SK-N-SH (cell line): ENCODE results near the gene NRG3. TPM values are rescaled to one million over a fixed set of nuclear protein-coding genes. Genes with fewer than 3 reads are reported as not detected.

Experiments used
- CTCF ChIA-PET: fragments of 300-600, 350-600 bp; formaldehyde crosslinking; extraction: SDS; loops from one replicate; lab custom pipeline; 2021; lab: Yijun Ruan, JAX
- POLR2A ChIA-PET: fragments of 350-600 bp; sonication (Branson Sonifier 250); formaldehyde crosslinking; extraction: SDS; loops from one replicate; lab custom pipeline; 2020; ENCODE audit warnings: antibody characterized with exemption, inconsistent platforms; lab: Yijun Ruan, JAX
- DNase-seq: peaks from one replicate; pipeline ENCODE4 v3.0.0; 2012
- H2AFZ ChIP-seq: fragments of 200-600 bp; sonication (generic); 2 replicates; pipeline ENCODE4 v1.8.1; 2016; ENCODE audit warnings: antibody characterized with exemption, mild to moderate bottlenecking, low read depth
- H3F3A ChIP-seq: fragments of 200-600 bp; sonication (generic); replicated peaks from 2 replicates; pipeline ENCODE3; 2016; ENCODE audit warnings: antibody characterized with exemption, mild to moderate bottlenecking; ENCODE audit not compliant: insufficient read depth
- H3K27ac ChIP-seq, 2 experiments: fragments of 200-500 bp in 1 of 2; fragments of 200-600 bp in 1 of 2; sonication (Bioruptor generic) in 1 of 2; sonication (generic), shearing (Covaris generic) in 1 of 2; 2 replicates each; pipeline versions ENCODE4 v1.5.1 to v1.6.1; 2014 to 2016; ENCODE audit warnings: low read depth in 2 of 2, inconsistent platforms in 1 of 2, low read length in 1 of 2, mild to moderate bottlenecking in 1 of 2, mixed read lengths in 1 of 2
- H3K27me3 ChIP-seq: fragments of 200-600 bp; sonication (generic), shearing (Covaris generic); 2 replicates; pipeline ENCODE4 v1.6.1; 2016; ENCODE audit warnings: mixed run types; ENCODE audit not compliant: insufficient read depth
- H3K36me3 ChIP-seq, 2 experiments: fragments of 200-500 bp in 1 of 2; fragments of 200-600 bp in 1 of 2; sonication (Bioruptor generic) in 1 of 2; sonication (generic) in 1 of 2; replicated peaks in 1 of 2; 2 replicates each; pipeline versions ENCODE3 to v1.5.1; 2014 to 2016; ENCODE audit warnings: low read length in 1 of 2, mild to moderate bottlenecking in 1 of 2; ENCODE audit not compliant: insufficient read depth in 2 of 2, control insufficient read depth in 1 of 2
- H3K4me1 ChIP-seq, 2 experiments: fragments of 200-500 bp in 1 of 2; fragments of 200-600 bp in 1 of 2; sonication (Bioruptor generic) in 1 of 2; sonication (generic), shearing (Covaris generic) in 1 of 2; 2 replicates each; pipeline versions ENCODE4 v1.5.1 to v1.6.1; 2014 to 2016; ENCODE audit warnings: low read depth in 1 of 2, low read length in 1 of 2, mixed run types in 1 of 2; ENCODE audit not compliant: insufficient read depth in 2 of 2, control insufficient read depth in 1 of 2
- H3K4me2 ChIP-seq: fragments of 200-600 bp; sonication (generic), shearing (Covaris generic); 2 replicates; pipeline ENCODE4 v1.6.1; 2017; ENCODE audit warnings: mixed run types
- H3K4me3 ChIP-seq, 2 experiments: fragments of 200-500 bp in 1 of 2; fragments of 200-600 bp in 1 of 2; sonication (Bioruptor generic) in 1 of 2; sonication (generic), shearing (Covaris generic) in 1 of 2; 2 replicates each; pipeline versions ENCODE4 v1.5.1 to v1.8.1; 2014 to 2016; ENCODE audit warnings: low read depth in 2 of 2, inconsistent platforms in 1 of 2, low read length in 1 of 2, mild to moderate bottlenecking in 1 of 2, mixed read lengths in 1 of 2, moderate library complexity in 1 of 2
- H3K79me2 ChIP-seq: fragments of 200-600 bp; sonication (generic); 2 replicates; pipeline ENCODE4 v1.8.1; 2017; ENCODE audit warnings: mild to moderate bottlenecking; ENCODE audit not compliant: insufficient read depth
- H3K9ac ChIP-seq: fragments of 200-600 bp; sonication (generic); 2 replicates; pipeline ENCODE4 v1.6.1; 2017; ENCODE audit warnings: mixed run types
- H3K9me2 ChIP-seq: fragments of 200-600 bp; sonication (generic); 2 replicates; pipeline ENCODE4 v1.6.1; 2017; ENCODE audit warnings: mixed run types
- H3K9me3 ChIP-seq: fragments of 200-600 bp; sonication (generic); 2 replicates; pipeline ENCODE4 v1.6.1; 2017; ENCODE audit warnings: mixed run types, mild to moderate bottlenecking, moderate library complexity
- H4K20me1 ChIP-seq: fragments of 200-600 bp; sonication (generic); 2 replicates; pipeline ENCODE4 v1.6.1; 2017; ENCODE audit warnings: mild to moderate bottlenecking, mixed run types; ENCODE audit not compliant: insufficient read depth
- EP300 ChIP-seq, 2 experiments: IDR thresholded peaks; 2 replicates each; pipeline versions ENCODE4 v1.4.0 to v1.6.1; 2012; ENCODE audit warnings: borderline replicate concordance in 1 of 2, low read depth in 1 of 2, low read length in 1 of 2
- EZH2phosphoT487 ChIP-seq: fragments of 200-600 bp; sonication (generic); IDR thresholded peaks from 2 replicates; pipeline ENCODE4 v1.6.1; 2017; ENCODE audit warnings: low read depth, mixed run types, mild to moderate bottlenecking, antibody characterized with exemption, moderate library complexity, borderline replicate concordance
- FOSL2 ChIP-seq: IDR thresholded peaks from 2 replicates; pipeline ENCODE4 v1.4.0; 2012; ENCODE audit warnings: low read depth, mild to moderate bottlenecking, moderate library complexity, borderline replicate concordance
- GATA2 ChIP-seq: sonication (generic); formaldehyde crosslinking; IDR thresholded peaks from 2 replicates; pipeline ENCODE4 v1.5.0; 2020; ENCODE audit warnings: mild to moderate bottlenecking, missing genetic modification reagents
- IRF3 ChIP-seq: fragments of 150-350 bp; IDR thresholded peaks from 2 replicates; pipeline ENCODE4 v1.6.1; 2016; ENCODE audit warnings: mild to moderate bottlenecking, low read depth, low read length
- JUND ChIP-seq: IDR thresholded peaks from 2 replicates; pipeline ENCODE4 v1.4.0; 2012
- MAX ChIP-seq: IDR thresholded peaks from 2 replicates; pipeline ENCODE4 v1.4.0; 2012; ENCODE audit warnings: low read depth
- MXI1 ChIP-seq: IDR thresholded peaks from 2 replicates; pipeline ENCODE4 v1.6.1; 2012; ENCODE audit warnings: mild to moderate bottlenecking, low read depth, low read length, improper control_type of control experiment
- PBX3 ChIP-seq: IDR thresholded peaks from 2 replicates; pipeline ENCODE4; 2012
- RAD21 ChIP-seq: IDR thresholded peaks from 2 replicates; pipeline ENCODE4 v1.6.1; 2012; ENCODE audit warnings: mild to moderate bottlenecking, low read length
- REST ChIP-seq: IDR thresholded peaks from 2 replicates; pipeline ENCODE4 v1.6.1; 2012; ENCODE audit warnings: mild to moderate bottlenecking, low read depth, low read length, moderate library complexity
- RFX5 ChIP-seq: IDR thresholded peaks from 2 replicates; pipeline ENCODE4 v1.6.1; 2012; ENCODE audit warnings: mild to moderate bottlenecking, improper control_type of control experiment, low read length
- RXRA ChIP-seq: IDR thresholded peaks from 2 replicates; pipeline ENCODE4 v1.4.0; 2012; ENCODE audit warnings: low read depth, mild to moderate bottlenecking, borderline replicate concordance
- TAF1 ChIP-seq: IDR thresholded peaks from 2 replicates; pipeline ENCODE4 v1.6.1; 2012; ENCODE audit warnings: low read depth, mild to moderate bottlenecking, low read length, moderate library complexity, borderline replicate concordance
- TCF12 ChIP-seq: IDR thresholded peaks from 2 replicates; pipeline ENCODE4 v1.4.0; 2012
- USF2 ChIP-seq: fragments of 150-350 bp; IDR thresholded peaks from 2 replicates; pipeline ENCODE4 v1.6.1; 2017; ENCODE audit warnings: antibody characterized with exemption, low read length, low read depth, borderline replicate concordance
- WGBS: methylation state at CpG from one replicate; pipeline ENCODE4 v1.1.6; 2017; ENCODE audit warnings: low lambda C conversion rate; 5-methylcytosine and 5-hydroxymethylcytosine counted together
- polyA plus RNA-seq, 3 experiments: library from polyadenylated mRNA; depleted of rRNA; stranded (reverse); fragments of >200 nt; gene quantifications; 2 replicates each; pipeline ENCODE4 v1.2.3, GENCODE V29; 2012

NRG3 gene
- polyA plus RNA-seq, 1 of the 3 experiments (the other 2 are of a cell fraction), result 0.03 TPM

GRCh38 chr10:82206831-82207230 is 331.8 kb downstream of the NRG3 start:
- Histone ChIP-seq H3F3A (no peaks in the 10 kb centered on the region), H3K9ac (no peak overlapping the region), H3K4me3 (no peak overlapping the region), H3K79me2 (no peaks in the 10 kb centered on the region), H3K9me3 (no peaks in the 10 kb centered on the region), H3K27me3 (no peaks in the 10 kb centered on the region), H3K36me3 (no peaks in the 10 kb centered on the region), H3K27ac (no peak overlapping the region), H3K9me2 (no peaks in the 10 kb centered on the region), H3K4me2 (no peak overlapping the region), H3K4me1 (no peaks in the 10 kb centered on the region), H2AFZ (no peak overlapping the region; the same call in 1 of the 2 replicates)
- CTCF ChIA-PET, result no interaction called here
- no peak for DNase-seq
- POLR2A ChIA-PET, result no interaction called here
- 45% methylated on average over 2 of the region's 2 CpGs for WGBS
- TF ChIP-seq EZH2phosphoT487 (no peak), JUND (0 out of 2 replicates have a peak, but pooled peaks have one; percentile 13), TCF12 (peak; percentile 49; the same call in 1 of the 2 replicates), PBX3 (peak; percentile 67; the same call in 1 of the 2 replicates), USF2 (no peak), FOSL2 (peak; percentile 8; the same call in 1 of the 2 replicates)
- TF ChIP-seq, all 33 proteins: peak for 4
- H4K20me1 ChIP-seq, result no peaks in the 10 kb centered on the region

- H3K27ac ChIP-seq, result no peak overlapping the region
- H3F3A ChIP-seq, result no peaks in the 10 kb centered on the region
- no peak overlapping the region for H3K4me2 ChIP-seq
- no peaks in the 10 kb centered on the region for H3K36me3 ChIP-seq
- ChIA-PET POLR2A (no interaction called here), CTCF (no interaction called here)
- H4K20me1 ChIP-seq, result no peaks in the 10 kb centered on the region
- H3K4me3 ChIP-seq, result no peak overlapping the region
- DNase-seq, result no peak
- H3K4me1 ChIP-seq, result no peaks in the 10 kb centered on the region
- no peaks in the 10 kb centered on the region for H3K9me2 ChIP-seq
- H3K79me2 ChIP-seq, result no peaks in the 10 kb centered on the region
- H3K27me3 ChIP-seq, result no peaks in the 10 kb centered on the region
- WGBS, result 56% methylated on average over 2 of the region's 2 CpGs
- no peaks in the 10 kb centered on the region for H3K9me3 ChIP-seq
- no peak overlapping the region for H2AFZ ChIP-seq
- H3K9ac ChIP-seq, result no peak overlapping the region
- no peak for TF ChIP-seq RXRA
- TF ChIP-seq MAX, result no peak
Observed at GRCh38 chr10:82208726-82209125, 333.7 kb downstream of the NRG3 start.

GRCh38 chr10:82210331-82210730 is 335.3 kb downstream of the NRG3 start:
- H4K20me1 ChIP-seq, result no peaks in the 10 kb centered on the region
- H3K4me1 ChIP-seq, result no peaks in the 10 kb centered on the region
- no peaks in the 10 kb centered on the region for H3K9me3 ChIP-seq
- H3K79me2 ChIP-seq, result no peaks in the 10 kb centered on the region
- no peaks in the 10 kb centered on the region for H3F3A ChIP-seq
- no peak overlapping the region for H2AFZ ChIP-seq
- CTCF ChIA-PET, result no interaction called here
- WGBS, result 58% methylated on average over 2 of the region's 2 CpGs
- no peaks in the 10 kb centered on the region for H3K36me3 ChIP-seq
- no peak overlapping the region for H3K4me3 ChIP-seq
- H3K27me3 ChIP-seq, result no peaks in the 10 kb centered on the region
- no peaks in the 10 kb centered on the region for H3K9me2 ChIP-seq
- POLR2A ChIA-PET, result no interaction called here
- H3K27ac ChIP-seq, result no peak overlapping the region
- no peak overlapping the region for H3K9ac ChIP-seq
- DNase-seq, result no peak
- H3K4me2 ChIP-seq, result no peak overlapping the region
- TF ChIP-seq RAD21 (no peak), GATA2 (CRISPR knock-in tag) (no peak), RFX5 (no peak), MXI1 (no peak), EP300 (IDR thresholded peaks at IDR 0.05; ENCODE audit: borderline replicate concordance in 1 of 2, low read depth in 1 of 2, low read length in 1 of 2) (no peak), TAF1 (no peak), IRF3 (no peak), REST (no peak)
